Stimulated activated CD4-positive, alpha-beta T cell treated with anti-CD3 and anti-CD28 coated beads, Interleukin-1b, Interleukin-23, amount 100 ng/mL, for 24 hours (primary cell): ENCODE results near the gene COL8A2.

Source experiments
- DNase-seq, 4 experiments: peaks; one replicate each; pipeline ENCODE4 v3.0.0-alpha.2; 2020; ENCODE audit warnings: low read depth in 4 of 4, low spot score in 1 of 4

COL8A2 gene

DNA sequence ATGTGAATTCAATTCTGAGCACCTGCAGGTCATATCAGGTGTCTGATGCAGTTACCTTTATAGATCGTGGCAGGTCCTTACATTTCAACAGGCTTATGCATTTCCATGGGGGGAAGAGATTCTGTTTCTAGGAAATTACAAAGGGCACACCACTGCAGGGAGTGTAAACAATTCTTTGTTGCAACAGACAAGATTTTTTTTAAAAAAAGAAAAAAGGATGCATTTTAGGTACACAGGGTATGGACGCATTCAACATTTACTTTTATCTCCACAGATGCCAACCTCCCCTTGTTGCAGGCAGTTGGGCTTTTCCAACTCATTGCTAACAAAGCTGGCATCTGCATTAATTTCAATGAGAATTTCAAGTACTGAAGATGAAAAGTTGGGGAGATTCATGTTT, 54.7 kb downstream of the COL8A2 start:
- no peak for DNase-seq

DNA sequence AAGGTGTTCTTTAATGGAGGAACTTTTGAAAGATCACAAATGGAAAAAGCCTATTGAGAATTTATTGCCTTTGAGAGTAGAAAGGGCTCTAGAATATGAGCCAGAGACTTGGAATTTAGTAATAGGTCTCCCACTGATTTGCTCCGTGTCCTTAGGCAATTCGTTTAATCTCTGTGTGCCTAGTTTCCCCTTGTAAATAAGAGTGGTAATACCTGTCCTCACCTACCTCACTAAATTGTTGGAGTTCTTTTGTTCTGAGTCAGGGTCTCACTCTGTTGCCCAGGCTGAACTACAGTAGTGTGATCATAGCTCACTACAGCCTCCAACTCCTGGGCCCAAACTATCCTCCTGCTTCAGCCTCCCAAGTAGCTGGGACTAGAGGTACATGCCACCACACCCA, 56.2 kb downstream of the COL8A2 start:
- no peak for DNase-seq

DNA sequence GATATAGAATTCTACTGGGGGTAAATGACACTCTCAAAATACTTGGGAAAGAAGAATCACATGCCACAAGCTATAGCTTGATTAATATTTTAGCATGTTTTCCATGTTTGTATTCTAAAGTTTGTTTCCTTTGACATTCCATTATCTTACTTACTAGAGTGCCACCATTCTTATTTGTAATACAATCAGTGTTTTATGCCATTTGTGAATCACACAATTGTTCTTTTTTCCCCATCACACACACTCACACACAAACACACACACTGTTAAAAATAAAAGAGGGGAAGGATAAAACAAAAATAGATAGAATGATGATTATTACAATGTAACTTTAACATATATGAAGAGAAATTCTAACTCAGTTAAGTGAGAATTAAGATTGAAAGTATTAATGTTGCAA, 57.2 kb downstream of the COL8A2 start:
- no peak for DNase-seq

- DNase-seq, result no peak
These were observed 62.7 kb downstream of the COL8A2 start for GRCh38 chr1:36062315-36062714.

DNA sequence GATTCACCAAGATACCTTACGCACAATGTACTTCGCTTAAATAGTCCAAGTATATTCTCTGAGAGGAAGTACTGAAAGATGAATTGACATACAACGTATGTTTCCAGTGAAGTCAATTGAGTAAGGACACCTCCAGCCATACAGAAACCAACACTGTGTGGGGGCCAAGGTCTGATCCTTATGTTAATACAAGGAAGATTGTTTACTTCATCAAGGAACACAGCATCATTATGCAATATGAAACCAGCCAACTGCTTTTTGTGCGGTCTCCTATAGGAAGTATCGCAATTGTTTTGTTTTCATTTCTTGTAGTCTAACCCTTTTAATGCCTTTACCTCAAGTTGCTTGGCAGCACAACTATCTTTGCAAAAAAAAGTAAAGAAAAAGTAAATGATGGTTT, 69.3 kb downstream of the COL8A2 start:
- DNase-seq, result no peak

- DNase-seq, result no peak
These were observed 71.0 kb downstream of the COL8A2 start for GRCh38 chr1:36053978-36054377.

DNA sequence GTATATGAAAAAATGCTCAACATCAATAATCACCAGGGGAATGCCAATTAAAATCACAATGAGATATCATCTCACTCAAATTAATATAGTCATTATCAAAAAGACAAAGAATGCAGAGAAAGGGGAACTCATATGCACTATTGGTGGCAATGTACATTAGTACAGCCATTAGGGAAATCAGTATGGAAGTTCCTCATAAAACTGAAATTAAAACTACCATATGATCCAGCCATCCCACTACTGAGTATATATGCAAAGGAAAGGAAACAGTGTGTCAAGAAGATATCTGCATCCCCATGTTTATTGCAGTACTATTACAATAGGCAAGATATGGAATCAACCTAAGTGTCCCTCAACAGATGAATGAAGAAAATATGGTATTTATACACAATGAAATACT, 73.2 kb downstream of the COL8A2 start:
- DNase-seq, result no peak
